HCT116 (cell line): ENCODE results near the gene DIAPH3. TPM values are rescaled to one million over a fixed set of nuclear protein-coding genes. Genes with fewer than 3 reads are reported as not detected.

Source experiments
- ATAC-seq: fragments of 200-7000 bp; cut with Tn5 transposase; 2 replicates; pipeline ENCODE4 v1.9.1; 2020; ENCODE audit warnings: mild to moderate bottlenecking, moderate library complexity
- BruUV-seq: library from RNA; stranded (reverse); fragments of 400-500 nt; replicated peaks from 2 replicates; lab custom pipeline; 2021; lab: Mats Ljungman, UMichigan
- CTCF ChIA-PET: fragments of 300-600 bp; sonication (Branson Sonifier 250); formaldehyde crosslinking; loops from one replicate; lab custom pipeline; 2021; ENCODE audit warnings: antibody characterized with exemption; lab: Charles Lee
- POLR2A ChIA-PET: fragments of 300-600, 350-600 bp; sonication (Branson Sonifier 250); formaldehyde crosslinking; loops from one replicate; lab custom pipeline; 2021; ENCODE audit warnings: antibody characterized with exemption; lab: Charles Lee
- RAD21 ChIA-PET, 2 experiments: fragments of 300-600 bp; sonication (Branson Sonifier 250); formaldehyde crosslinking; loops; one replicate each; lab custom pipeline; 2023; ENCODE audit warnings: low total read pairs in 2 of 2; ENCODE audit not compliant: uncharacterized antibody in 2 of 2, unreplicated experiment in 2 of 2, low non-redundant PET in 1 of 2; lab: Charles Lee
- DNase-seq: peaks from one replicate; pipeline ENCODE4 v3.0.0-alpha.2; 2010; ENCODE audit warnings: low read depth, low spot score
- H2AFZ ChIP-seq: fragments of 200-600 bp; shearing (Covaris generic), sonication (generic); 2 replicates; pipeline ENCODE4 v1.6.1; 2017; ENCODE audit warnings: low read depth, mixed run types, mixed read lengths, antibody characterized with exemption, low read length; ENCODE audit not compliant: poor library complexity, severe bottlenecking
- H3K27ac ChIP-seq: 2 replicates; pipeline ENCODE4 v1.5.1; 2012; ENCODE audit warnings: low read depth, low read length
- H3K27me3 ChIP-seq: fragments of 200-600 bp; sonication (generic); 2 replicates; pipeline ENCODE4 v1.6.1; 2016; ENCODE audit warnings: mixed run types, low read length, mixed read lengths; ENCODE audit not compliant: insufficient read depth
- H3K36me3 ChIP-seq, 2 experiments: fragments of 200-500 bp in 1 of 2; fragments of 200-600 bp in 1 of 2; sonication (Bioruptor generic) in 1 of 2; sonication (generic) in 1 of 2; 2 replicates each; pipeline versions ENCODE4 v1.5.1 to v1.6.1; 2014 to 2016; ENCODE audit warnings: low read length in 2 of 2, inconsistent platforms in 1 of 2, mixed read lengths in 1 of 2, mixed run types in 1 of 2; ENCODE audit not compliant: insufficient read depth in 2 of 2, control insufficient read depth in 1 of 2
- H3K4me1 ChIP-seq, 2 experiments: fragments of 200-600 bp in 1 of 2; sonication (generic) in 1 of 2; 2 replicates each; pipeline versions ENCODE4 v1.5.1 to v1.6.1; 2012 to 2017; ENCODE audit warnings: low read length in 2 of 2, inconsistent platforms in 1 of 2, mild to moderate bottlenecking in 1 of 2, mixed read lengths in 1 of 2, mixed run types in 1 of 2, moderate library complexity in 1 of 2; ENCODE audit not compliant: insufficient read depth in 2 of 2, control insufficient read depth in 1 of 2
- H3K4me2 ChIP-seq: fragments of 200-600 bp; sonication (generic); 2 replicates; pipeline ENCODE4 v1.6.1; 2017; ENCODE audit warnings: mixed run types, low read length, mixed read lengths
- H3K4me3 ChIP-seq, 2 experiments: fragments of 200-600 bp in 1 of 2; sonication (generic) in 1 of 2; replicated peaks in 1 of 2; 2 replicates each; pipeline ENCODE4 v1.5.1; 2011 to 2016; ENCODE audit warnings: low read length in 2 of 2, control low read depth in 1 of 2, low read depth in 1 of 2, mild to moderate bottlenecking in 1 of 2, mixed read lengths in 1 of 2, mixed run types in 1 of 2
- H3K79me2 ChIP-seq: fragments of 200-600 bp; sonication (generic); 2 replicates; pipeline ENCODE4 v1.6.1; 2017; ENCODE audit warnings: mild to moderate bottlenecking, mixed run types, low read length, moderate library complexity, mixed read lengths; ENCODE audit not compliant: insufficient read depth
- H3K9ac ChIP-seq: fragments of 200-600 bp; sonication (generic); 2 replicates; pipeline ENCODE4 v1.6.1; 2016; ENCODE audit warnings: low read length, mixed read lengths
- H3K9me2 ChIP-seq: fragments of 200-600 bp; sonication (generic), shearing (Covaris generic); 2 replicates; pipeline ENCODE4 v1.6.1; 2017; ENCODE audit warnings: mixed run types, mild to moderate bottlenecking, moderate library complexity; ENCODE audit not compliant: insufficient read depth
- H3K9me3 ChIP-seq, 2 experiments: fragments of 200-500 bp in 1 of 2; fragments of 200-600 bp in 1 of 2; sonication (Bioruptor generic) in 1 of 2; sonication (generic) in 1 of 2; 2 replicates each; pipeline ENCODE4 v1.6.1; 2014 to 2017; ENCODE audit warnings: low read length in 2 of 2, mixed read lengths in 2 of 2, inconsistent platforms in 1 of 2, low read depth in 1 of 2, mild to moderate bottlenecking in 1 of 2, mixed run types in 1 of 2, moderate library complexity in 1 of 2; ENCODE audit not compliant: control insufficient read depth in 1 of 2, insufficient read depth in 1 of 2
- H4K20me1 ChIP-seq: fragments of 200-600 bp; sonication (generic), shearing (Covaris generic); 2 replicates; pipeline ENCODE4 v1.6.1; 2017; ENCODE audit warnings: mixed run types, mild to moderate bottlenecking, moderate library complexity; ENCODE audit not compliant: insufficient read depth
- ATF3 ChIP-seq: IDR thresholded peaks from 2 replicates; pipeline ENCODE4 v1.6.1; 2012
- CBX3 ChIP-seq: IDR thresholded peaks from 2 replicates; pipeline ENCODE4 v1.6.1; 2012; ENCODE audit warnings: low read depth
- EGR1 ChIP-seq: IDR thresholded peaks from 2 replicates; pipeline ENCODE4 v1.6.1; 2012; ENCODE audit warnings: low read depth
- ELF1 ChIP-seq: IDR thresholded peaks from 2 replicates; pipeline ENCODE4 v1.6.1; 2012; ENCODE audit warnings: low read depth, borderline replicate concordance
- EZH2phosphoT487 ChIP-seq: fragments of 200-600 bp; IDR thresholded peaks from 2 replicates; pipeline ENCODE4 v1.6.1; 2018; ENCODE audit warnings: antibody characterized with exemption, borderline replicate concordance
- JUND ChIP-seq: IDR thresholded peaks from 2 replicates; pipeline ENCODE4 v1.6.1; 2012
- POLR2AphosphoS5 ChIP-seq: IDR thresholded peaks from 2 replicates; pipeline ENCODE4 v1.6.1; 2011; ENCODE audit warnings: mild to moderate bottlenecking, low read depth, low read length, moderate library complexity
- RAD21 ChIP-seq: IDR thresholded peaks from 2 replicates; pipeline ENCODE4 v1.6.1; 2012; ENCODE audit warnings: low read depth, mild to moderate bottlenecking
- REST ChIP-seq: IDR thresholded peaks from 2 replicates; pipeline ENCODE4 v1.6.1; 2012; ENCODE audit warnings: low read depth
- SIN3A ChIP-seq: IDR thresholded peaks from 2 replicates; pipeline ENCODE4 v1.6.1; 2012; ENCODE audit warnings: low read depth
- SRF ChIP-seq: IDR thresholded peaks from 2 replicates; pipeline ENCODE4 v1.6.1; 2012; ENCODE audit warnings: low read depth
- YY1 ChIP-seq: IDR thresholded peaks from 2 replicates; pipeline ENCODE4 v1.6.1; 2011; ENCODE audit warnings: low read length, low read depth, moderate library complexity, mild to moderate bottlenecking; ENCODE audit not compliant: insufficient replicate concordance; ENCODE audit errors: extremely low read depth
- ZBTB33 ChIP-seq: IDR thresholded peaks from 2 replicates; pipeline ENCODE4 v1.6.1; 2011; ENCODE audit warnings: mild to moderate bottlenecking, low read length, moderate library complexity; ENCODE audit not compliant: insufficient replicate concordance; ENCODE audit errors: extremely low read depth
- ZNF274 ChIP-seq: fragments of 200-500 bp; sonication (Bioruptor generic); IDR thresholded peaks from 2 replicates; pipeline ENCODE4 v1.6.1; 2014; ENCODE audit warnings: mild to moderate bottlenecking, low read depth, low read length, inconsistent platforms
- intact Hi-C: fragments of 100-400 bp; cut with micrococcal nuclease; formaldehyde crosslinking; loops from 2 replicates; pipeline ENCODE4 v1.10.0; 2022
- total RNA-seq: library from RNA; stranded (reverse); gene quantifications from one replicate; pipeline ENCODE4 v1.2.1, GENCODE V29; 2021; ENCODE audit not compliant: unreplicated experiment

DIAPH3 gene
- total RNA-seq, 1 experiment from 2014 or later = 22.8 TPM

DNA sequence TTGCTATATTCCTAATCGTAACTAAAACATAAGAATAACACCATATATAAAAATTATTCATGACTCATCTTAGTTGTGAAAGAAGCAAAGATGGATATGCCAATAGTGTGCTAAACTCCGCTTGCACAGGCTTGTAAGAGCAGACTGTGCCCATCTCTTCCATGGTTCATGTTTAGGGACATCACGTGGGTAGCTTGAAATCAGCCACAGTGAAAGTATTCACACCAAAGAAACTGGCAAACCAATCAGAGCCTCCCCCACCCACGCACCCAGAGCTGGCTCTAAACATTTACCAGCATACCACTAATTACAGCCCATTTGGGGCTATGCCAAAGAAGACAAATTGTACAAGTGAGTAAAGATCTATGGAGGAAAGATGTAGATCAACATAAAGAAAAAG is 147.5 kb downstream of the DIAPH3 start:
- H2AFZ ChIP-seq = no peak overlapping the region
- CTCF ChIA-PET = no interaction called here
- H3K27me3 ChIP-seq = no peaks in the 10 kb centered on the region
- H3K9ac ChIP-seq = no peak overlapping the region
- no peak overlapping the region for H3K27ac ChIP-seq
- no peaks in the 10 kb centered on the region; the same call in 1 of the 2 replicates for H3K79me2 ChIP-seq
- H3K4me3 ChIP-seq = no peak overlapping the region
- H4K20me1 ChIP-seq = no peaks in the 10 kb centered on the region
- no peak overlapping the region for H3K4me2 ChIP-seq
- POLR2A ChIA-PET = no interaction called here
- H3K9me2 ChIP-seq = no peaks in the 10 kb centered on the region
- TF ChIP-seq ZNF274 = no peak
- RAD21 ChIA-PET = no interaction called here
- no peaks in the 10 kb centered on the region for H3K9me3 ChIP-seq
- ATAC-seq (no peak), DNase-seq (no peak)
- no TSS peak for BruUV-seq
- H3K36me3 ChIP-seq = no peaks in the 10 kb centered on the region
- intact Hi-C loops = no loop called here
- peaks cover 0 to 14% of the 10 kb centered on the region in 2 experiments; a peak in 1 of 4 replicates for H3K4me1 ChIP-seq

- no peaks in the 10 kb centered on the region for H3K9me2 ChIP-seq
- ChIA-PET POLR2A (no interaction called here), RAD21 (no interaction called here), CTCF (no interaction called here)
- TF ChIP-seq JUND (no peak), ATF3 (no peak), EZH2phosphoT487 (no peak), ZBTB33 (no peak), SRF (no peak), RAD21 (no peak), ELF1 (no peak), CBX3 (no peak), EGR1 (no peak), POLR2AphosphoS5 (no peak), SIN3A (no peak), YY1 (no peak), REST (no peak)
- H3K27me3 ChIP-seq = no peaks in the 10 kb centered on the region
- H3K4me3 ChIP-seq = no peak overlapping the region
- intact Hi-C loops = no loop called here
- no peak overlapping the region for H3K27ac ChIP-seq
- H3K4me1 ChIP-seq = peaks cover 0 to 14% of the 10 kb centered on the region in 2 experiments; a peak in 1 of 4 replicates
- H4K20me1 ChIP-seq = no peaks in the 10 kb centered on the region
- no peak for DNase-seq
- no peaks in the 10 kb centered on the region for H3K36me3 ChIP-seq
- no peak overlapping the region for H3K4me2 ChIP-seq
- no peaks in the 10 kb centered on the region; the same call in 1 of the 2 replicates for H3K79me2 ChIP-seq
- ATAC-seq = no peak
- no peak overlapping the region for H2AFZ ChIP-seq
- H3K9ac ChIP-seq = no peak overlapping the region
- H3K9me3 ChIP-seq = no peaks in the 10 kb centered on the region
- no TSS peak for BruUV-seq
Observed at GRCh38 chr13:60013166-60013565, 150.6 kb downstream of the DIAPH3 start.
